Esophagus squamous epithelium (tissue), 5 donors: ENCODE results near the gene SFXN5. TPM values are rescaled to one million over a fixed set of nuclear protein-coding genes. Genes with fewer than 3 reads are reported as not detected.

Experiments used
- DNase-seq: peaks from one replicate; lab custom pipeline; 2025; lab: John Stamatoyannopoulos, UW
- H3K27ac ChIP-seq, 4 donors: fragments of 200-600 bp; sonication (generic); one replicate each; pipeline ENCODE4 v1.5.1; 2016 to 2019; ENCODE audit warnings: mild to moderate bottlenecking in 1 of 4
- H3K27me3 ChIP-seq, 4 donors: fragments of 200-600 bp; sonication (generic); 1 replicate in 3 of 4; 2 replicates in 1 of 4; pipeline versions ENCODE4 v1.5.1 to v1.6.0; 2017 to 2021; ENCODE audit warnings: antibody characterized with exemption in 1 of 4
- H3K36me3 ChIP-seq, 3 donors: fragments of 200-600 bp; sonication (generic); one replicate each; pipeline ENCODE4 v1.5.1; 2016 to 2019
- H3K4me1 ChIP-seq, 3 donors: fragments of 200-600 bp; sonication (generic); one replicate each; pipeline ENCODE4 v1.5.1; 2017 to 2019
- H3K4me3 ChIP-seq, 4 donors: fragments of 200-600 bp; sonication (generic); 1 replicate in 3 of 4; 2 replicates in 1 of 4; pipeline ENCODE4 v1.5.1; 2016 to 2019; ENCODE audit warnings: mild to moderate bottlenecking in 2 of 4, moderate library complexity in 1 of 4
- H3K9me3 ChIP-seq, 3 donors: fragments of 200-600 bp; sonication (generic); one replicate each; pipeline ENCODE4 v1.5.1; 2016 to 2019
- CTCF ChIP-seq, 6 experiments: fragments of 450-650 bp in 4 of 6; fragments of 200-600 bp in 2 of 6; sonication (generic) in 2 of 6; IDR thresholded peaks; one replicate each; pipeline ENCODE4 v1.5.1; 2016 to 2019; ENCODE audit warnings: antibody characterized with exemption in 6 of 6, mild to moderate bottlenecking in 4 of 6, moderate library complexity in 4 of 6
- POLR2A ChIP-seq, 4 donors: fragments of 450-650 bp; IDR thresholded peaks; one replicate each; pipeline ENCODE4 v1.6.1; 2017; ENCODE audit warnings: antibody characterized with exemption in 4 of 4, mild to moderate bottlenecking in 4 of 4, moderate library complexity in 3 of 4
- WGBS, 2 donors: methylation state at CpG; one replicate each; pipeline ENCODE4 v1.1.5; 2018; 5-methylcytosine and 5-hydroxymethylcytosine counted together
- intact Hi-C: fragments of 100-400 bp; cut with DNase I; formaldehyde crosslinking; loops from one replicate; pipeline ENCODE4 v1.15.0; 2022
- total RNA-seq, 4 donors: library from RNA; depleted of rRNA; stranded (reverse); fragments of >200 nt; gene quantifications; one replicate each; pipeline ENCODE4 v1.1.0, GENCODE V29; 2016
- donor health status: DM: yes; HTN: yes; CAD: no.

SFXN5 gene
- total RNA-seq, 4 donors from 2014 or later = 4.2 to 16.4 (median 12.7) TPM

- no peaks in the 10 kb centered on the region for H3K27me3 ChIP-seq
- H3K9me3 ChIP-seq = no peaks in the 10 kb centered on the region
- H3K4me3 ChIP-seq = no peak overlapping the region
- H3K36me3 ChIP-seq = peaks cover 0 to 66% (median 6%) of the 10 kb centered on the region in 3 donors
- peaks cover 0 to 23% (median 0%) of the 10 kb centered on the region in 3 donors for H3K4me1 ChIP-seq
- WGBS, 2 donors = 89 to 96% methylated on average over 3 to 9 of the region's 31 CpGs
- intact Hi-C loops = no loop called here
- no peak for TF ChIP-seq POLR2A (IDR thresholded peaks at IDR 0.05)
- no peak for TF ChIP-seq CTCF (IDR thresholded peaks at IDR 0.05)
- H3K27ac ChIP-seq = no peak overlapping the region
- no peak for DNase-seq
Measured at GRCh38 chr2:73080321-73081131, 9.0 kb upstream of the SFXN5 start.

DNA sequence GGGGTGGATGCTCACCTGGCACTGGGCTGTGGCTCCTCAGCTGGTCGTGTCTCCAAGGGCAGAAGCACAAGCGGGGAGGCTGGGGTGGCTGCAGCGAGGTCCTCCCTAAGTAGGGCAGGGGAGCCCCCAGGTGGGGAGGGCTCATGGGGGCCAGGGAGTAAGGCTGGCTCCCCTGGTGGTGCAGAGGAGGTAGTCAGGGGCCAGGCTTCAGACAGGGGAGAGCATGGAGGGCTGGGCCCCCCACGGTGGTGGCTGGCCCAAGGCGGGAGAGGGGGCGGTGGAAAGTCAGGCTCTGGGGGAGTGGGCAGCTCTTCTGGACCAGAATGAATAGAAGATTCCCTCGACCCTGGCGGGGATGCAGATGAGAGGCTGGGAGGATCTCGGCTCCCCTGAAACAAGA is 8.1 kb upstream of the SFXN5 start:
- DNase-seq = no peak
- no peak overlapping the region for H3K27ac ChIP-seq
- H3K36me3 ChIP-seq = peaks cover 0 to 71% (median 6%) of the 10 kb centered on the region in 3 donors
- H3K4me3 ChIP-seq = no peak overlapping the region
- H3K9me3 ChIP-seq = no peaks in the 10 kb centered on the region
- H3K4me1 ChIP-seq = peaks cover 0 to 20% (median 0%) of the 10 kb centered on the region in 3 donors
- intact Hi-C loops = no loop called here
- H3K27me3 ChIP-seq = no peaks in the 10 kb centered on the region
- WGBS, 2 donors = 87 to 100% methylated on average over 3 to 6 of the region's 9 CpGs
- no peak for TF ChIP-seq CTCF (IDR thresholded peaks at IDR 0.05)
- TF ChIP-seq POLR2A (IDR thresholded peaks at IDR 0.05) = no peak

DNA sequence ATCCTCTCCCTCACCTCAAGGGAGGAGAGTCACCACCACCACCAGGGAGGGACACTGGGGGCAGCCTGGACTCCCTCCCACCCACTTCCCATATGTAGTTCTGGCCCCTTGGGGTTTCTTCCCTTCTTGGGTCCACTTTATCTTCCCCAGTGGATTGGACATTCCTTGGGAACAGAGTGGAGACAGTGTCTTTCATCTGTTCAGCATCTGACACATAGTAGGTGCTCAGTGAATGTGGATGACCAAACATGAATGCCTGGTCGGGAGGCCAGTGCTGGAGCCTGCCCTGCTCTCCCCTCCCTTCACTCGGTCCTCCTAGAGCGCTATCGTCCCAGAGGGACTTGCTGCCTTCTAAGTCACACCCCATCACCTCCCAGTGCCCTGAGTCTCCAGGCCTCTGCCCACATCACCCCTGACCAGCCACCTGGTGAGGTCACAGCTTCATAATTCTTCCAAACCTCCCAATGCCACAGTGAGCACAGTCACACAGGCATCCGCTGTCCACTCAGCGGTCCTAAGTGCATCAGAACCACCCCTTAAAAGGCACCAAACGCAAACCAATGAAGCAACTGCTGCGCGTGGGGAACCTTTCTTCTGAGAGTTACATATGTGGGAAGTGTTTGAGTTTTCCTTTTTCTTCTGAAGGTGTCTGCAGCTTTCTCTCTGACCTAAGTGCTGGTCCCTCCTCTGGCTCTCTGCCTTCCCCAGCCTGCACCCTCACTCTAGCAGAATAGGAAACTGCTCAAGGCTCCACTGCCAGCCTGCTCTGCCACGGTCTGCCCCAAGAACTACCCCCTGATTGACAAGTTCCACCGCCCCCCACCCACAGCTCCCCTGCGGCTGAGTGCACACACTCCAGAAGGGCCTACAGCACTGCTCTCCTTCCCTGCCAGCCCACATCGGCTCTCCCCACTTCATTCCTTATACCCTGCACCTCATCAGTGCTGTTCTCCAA is 7.2 kb upstream of the SFXN5 start:
- H3K27me3 ChIP-seq = no peaks in the 10 kb centered on the region
- peaks cover 0 to 70% (median 6%) of the 10 kb centered on the region in 3 donors for H3K36me3 ChIP-seq
- peaks cover 0 to 13% (median 0%) of the 10 kb centered on the region in 3 donors for H3K4me1 ChIP-seq
- no peak overlapping the region for H3K27ac ChIP-seq
- no peak overlapping the region for H3K4me3 ChIP-seq
- TF ChIP-seq CTCF (IDR thresholded peaks at IDR 0.05) = no peak
- no peak for TF ChIP-seq POLR2A (IDR thresholded peaks at IDR 0.05)
- 90 to 93% methylated on average over 6 to 12 of the region's 13 CpGs for WGBS, 2 donors
- intact Hi-C loops = no loop called here
- DNase-seq = no peak
- H3K9me3 ChIP-seq = no peaks in the 10 kb centered on the region

- no peak overlapping the region for H3K4me3 ChIP-seq
- no peaks in the 10 kb centered on the region for H3K9me3 ChIP-seq
- no peak for TF ChIP-seq CTCF (IDR thresholded peaks at IDR 0.05)
- TF ChIP-seq POLR2A (IDR thresholded peaks at IDR 0.05) = no peak
- no peak overlapping the region for H3K27ac ChIP-seq
- H3K27me3 ChIP-seq = no peaks in the 10 kb centered on the region
- peaks cover 0 to 72% (median 6%) of the 10 kb centered on the region in 3 donors for H3K36me3 ChIP-seq
- H3K4me1 ChIP-seq = peaks cover 1 to 14% (median 2%) of the 10 kb centered on the region in 3 donors
- DNase-seq = no peak
- WGBS, 2 donors = 89 to 100% methylated on average over 1 of the region's 1 CpG
- intact Hi-C loops = no loop called here
Measured at GRCh38 chr2:73077424-73077795, 5.9 kb upstream of the SFXN5 start.
